Ovary (tissue), 3 donors: ENCODE results near the gene ATP6V1C2.

Experiments
- EP300 ChIP-seq: sonication (generic); formaldehyde crosslinking; IDR thresholded peaks from one replicate; pipeline ENCODE4 v1.6.1; 2017; ENCODE audit warnings: antibody characterized with exemption
- POLR2A ChIP-seq: fragments of 450-650 bp; IDR thresholded peaks from one replicate; pipeline ENCODE4 v1.6.1; 2017; ENCODE audit warnings: antibody characterized with exemption, mild to moderate bottlenecking, moderate library complexity
- TF ChIP-seq, protein P1 (sequence below), 3 donors: fragments of 450-650 bp in 2 of 3; fragments of 200-600 bp in 1 of 3; IDR thresholded peaks; one replicate each; pipeline versions ENCODE4 v1.5.1 to v1.8.0; 2016 to 2022; ENCODE audit warnings: antibody characterized with exemption in 3 of 3, mild to moderate bottlenecking in 1 of 3
- donor health status: DM: no; HTN: no; CAD: no.

DNA sequence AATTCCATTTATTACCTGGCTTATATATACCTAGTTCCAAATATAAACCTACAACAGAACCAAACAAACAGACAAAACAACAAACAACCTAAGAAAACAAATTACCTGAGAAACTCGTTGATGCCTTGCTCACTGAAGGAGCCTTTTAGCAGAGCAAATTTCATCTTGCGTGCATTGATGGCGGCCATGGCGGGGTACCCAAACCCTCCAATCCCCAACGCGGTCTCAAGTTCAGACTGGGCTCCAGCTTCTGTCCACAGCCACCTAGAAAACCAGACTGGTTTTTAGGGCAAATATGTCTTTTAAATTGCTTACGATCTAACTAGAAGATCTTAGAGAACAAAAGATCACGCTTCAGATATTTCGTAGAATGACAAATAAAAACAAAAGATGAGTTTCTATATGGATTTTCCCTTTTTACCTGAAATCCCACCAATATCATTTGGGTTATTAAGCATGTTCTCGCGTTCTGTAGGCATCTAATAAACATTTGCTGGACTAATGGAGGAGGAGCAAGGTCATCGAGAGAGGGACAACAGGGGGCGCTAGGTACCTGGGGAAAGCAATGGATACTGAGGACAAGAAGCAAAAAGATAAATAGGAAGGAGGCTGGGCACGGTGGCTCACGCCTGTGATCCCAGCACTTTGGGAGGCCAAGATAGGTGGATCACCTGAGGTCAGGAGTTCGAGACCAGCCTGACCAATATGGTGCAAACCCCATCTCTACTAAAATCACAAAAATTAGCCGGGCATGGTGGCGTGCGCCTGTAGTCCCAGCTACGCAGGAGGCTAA lies 65.9 kb downstream of the ATP6V1C2 start:
- TF ChIP-seq, protein P1, sequence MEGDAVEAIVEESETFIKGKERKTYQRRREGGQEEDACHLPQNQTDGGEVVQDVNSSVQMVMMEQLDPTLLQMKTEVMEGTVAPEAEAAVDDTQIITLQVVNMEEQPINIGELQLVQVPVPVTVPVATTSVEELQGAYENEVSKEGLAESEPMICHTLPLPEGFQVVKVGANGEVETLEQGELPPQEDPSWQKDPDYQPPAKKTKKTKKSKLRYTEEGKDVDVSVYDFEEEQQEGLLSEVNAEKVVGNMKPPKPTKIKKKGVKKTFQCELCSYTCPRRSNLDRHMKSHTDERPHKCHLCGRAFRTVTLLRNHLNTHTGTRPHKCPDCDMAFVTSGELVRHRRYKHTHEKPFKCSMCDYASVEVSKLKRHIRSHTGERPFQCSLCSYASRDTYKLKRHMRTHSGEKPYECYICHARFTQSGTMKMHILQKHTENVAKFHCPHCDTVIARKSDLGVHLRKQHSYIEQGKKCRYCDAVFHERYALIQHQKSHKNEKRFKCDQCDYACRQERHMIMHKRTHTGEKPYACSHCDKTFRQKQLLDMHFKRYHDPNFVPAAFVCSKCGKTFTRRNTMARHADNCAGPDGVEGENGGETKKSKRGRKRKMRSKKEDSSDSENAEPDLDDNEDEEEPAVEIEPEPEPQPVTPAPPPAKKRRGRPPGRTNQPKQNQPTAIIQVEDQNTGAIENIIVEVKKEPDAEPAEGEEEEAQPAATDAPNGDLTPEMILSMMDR (IDR thresholded peaks at IDR 0.05): no peak
- no peak for TF ChIP-seq POLR2A
- no peak for TF ChIP-seq EP300
